Fibroblast of pulmonary artery (primary cell): ENCODE results near the gene RDH11.

ENCODE experiments used
- DNase-seq: peaks from one replicate; pipeline ENCODE4 v3.0.0-alpha.2; 2010; ENCODE audit warnings: low read depth
- H3K4me3 ChIP-seq: replicated peaks from 2 replicates; pipeline ENCODE4 v1.5.1; 2011; ENCODE audit warnings: low read depth, mild to moderate bottlenecking, control low read depth, low read length, moderate library complexity
- TF ChIP-seq, protein P1 (sequence below): IDR thresholded peaks from 2 replicates; pipeline ENCODE4 v1.5.1; 2011; ENCODE audit warnings: mild to moderate bottlenecking, control low read depth, low read length, inconsistent platforms; ENCODE audit errors: missing control alignments

Gene RDH11

DNA sequence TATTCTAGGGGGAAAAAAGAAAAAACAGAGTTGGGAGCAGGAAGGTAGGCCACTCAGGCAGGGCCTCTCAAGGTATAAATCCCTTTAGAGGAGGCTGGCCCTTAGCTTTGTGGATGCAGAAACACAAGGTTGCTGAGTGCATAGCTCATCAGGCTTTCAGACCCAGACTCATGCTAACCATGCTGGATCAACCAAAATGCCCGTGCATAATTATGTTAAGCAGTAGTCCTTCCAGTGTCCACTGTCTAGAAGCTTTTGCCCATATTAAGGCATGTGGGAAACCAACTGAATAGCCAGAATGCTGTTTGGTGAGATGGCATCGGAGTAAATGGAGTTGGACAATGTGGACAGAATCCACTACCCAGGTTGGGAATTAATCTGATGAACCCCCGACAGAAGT is 56.9 kb downstream of the RDH11 start:
- TF ChIP-seq, protein P1, sequence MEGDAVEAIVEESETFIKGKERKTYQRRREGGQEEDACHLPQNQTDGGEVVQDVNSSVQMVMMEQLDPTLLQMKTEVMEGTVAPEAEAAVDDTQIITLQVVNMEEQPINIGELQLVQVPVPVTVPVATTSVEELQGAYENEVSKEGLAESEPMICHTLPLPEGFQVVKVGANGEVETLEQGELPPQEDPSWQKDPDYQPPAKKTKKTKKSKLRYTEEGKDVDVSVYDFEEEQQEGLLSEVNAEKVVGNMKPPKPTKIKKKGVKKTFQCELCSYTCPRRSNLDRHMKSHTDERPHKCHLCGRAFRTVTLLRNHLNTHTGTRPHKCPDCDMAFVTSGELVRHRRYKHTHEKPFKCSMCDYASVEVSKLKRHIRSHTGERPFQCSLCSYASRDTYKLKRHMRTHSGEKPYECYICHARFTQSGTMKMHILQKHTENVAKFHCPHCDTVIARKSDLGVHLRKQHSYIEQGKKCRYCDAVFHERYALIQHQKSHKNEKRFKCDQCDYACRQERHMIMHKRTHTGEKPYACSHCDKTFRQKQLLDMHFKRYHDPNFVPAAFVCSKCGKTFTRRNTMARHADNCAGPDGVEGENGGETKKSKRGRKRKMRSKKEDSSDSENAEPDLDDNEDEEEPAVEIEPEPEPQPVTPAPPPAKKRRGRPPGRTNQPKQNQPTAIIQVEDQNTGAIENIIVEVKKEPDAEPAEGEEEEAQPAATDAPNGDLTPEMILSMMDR: no peak

DNA sequence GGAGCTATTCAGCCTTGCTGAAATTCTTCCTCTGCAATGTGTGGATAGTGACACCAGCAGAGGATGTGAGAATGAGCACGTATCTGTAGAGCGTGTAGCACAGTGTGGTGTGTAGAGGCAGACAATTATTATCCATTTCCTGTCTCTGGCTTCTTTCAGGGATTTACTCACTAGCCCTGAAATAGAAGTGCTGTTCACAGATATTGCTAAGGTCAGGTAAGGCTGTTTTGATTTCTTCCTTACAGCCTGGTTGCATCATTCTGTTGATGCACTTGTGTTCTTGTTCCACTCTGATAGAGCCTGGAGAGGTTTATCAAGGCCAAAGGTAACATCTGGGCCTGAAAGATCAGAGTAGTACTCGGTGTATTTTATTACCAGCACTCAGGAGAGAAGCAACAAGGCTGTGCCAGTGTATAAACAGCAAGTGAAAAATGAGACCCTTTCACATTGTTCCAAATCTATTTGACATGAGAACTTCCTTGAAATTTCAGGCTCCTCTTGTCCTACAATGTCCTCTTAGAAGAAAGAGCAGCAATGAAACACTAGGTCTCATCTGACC is 59.1 kb downstream of the RDH11 start:
- TF ChIP-seq, protein P1: no peak
- H3K4me3 ChIP-seq: no peak overlapping the region
- DNase-seq: no peak

More for the DNA sequence above, 56.9 kb downstream of the RDH11 start:
- H3K4me3 ChIP-seq: no peak overlapping the region
- no peak for DNase-seq

GRCh38 chr14:67633451-67634147 is 62.0 kb downstream of the RDH11 start:
- H3K4me3 ChIP-seq: no peak overlapping the region
- no peak for DNase-seq
- TF ChIP-seq, protein P1: no peak

DNA sequence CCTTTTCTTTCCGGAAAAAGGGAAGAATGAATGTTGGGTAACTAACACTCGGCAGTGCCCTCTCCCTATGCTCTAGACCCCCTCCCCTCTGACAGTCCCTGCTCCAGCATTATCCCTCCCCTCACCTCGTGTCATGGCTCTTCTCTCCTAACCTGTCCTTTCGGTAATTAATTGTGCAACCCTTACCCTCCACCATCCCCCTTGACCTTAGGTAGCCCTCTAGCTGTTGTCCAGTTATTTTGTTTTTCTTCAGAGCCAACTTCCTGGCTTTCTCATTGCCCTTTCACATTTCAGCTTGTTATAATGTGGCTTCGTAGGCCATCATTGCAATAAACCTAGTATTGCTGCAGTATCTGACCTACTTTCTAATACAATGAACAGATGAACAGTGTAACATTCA is 64.6 kb downstream of the RDH11 start:
- H3K4me3 ChIP-seq: no peak overlapping the region
- no peak for DNase-seq
- TF ChIP-seq, protein P1: no peak

DNA sequence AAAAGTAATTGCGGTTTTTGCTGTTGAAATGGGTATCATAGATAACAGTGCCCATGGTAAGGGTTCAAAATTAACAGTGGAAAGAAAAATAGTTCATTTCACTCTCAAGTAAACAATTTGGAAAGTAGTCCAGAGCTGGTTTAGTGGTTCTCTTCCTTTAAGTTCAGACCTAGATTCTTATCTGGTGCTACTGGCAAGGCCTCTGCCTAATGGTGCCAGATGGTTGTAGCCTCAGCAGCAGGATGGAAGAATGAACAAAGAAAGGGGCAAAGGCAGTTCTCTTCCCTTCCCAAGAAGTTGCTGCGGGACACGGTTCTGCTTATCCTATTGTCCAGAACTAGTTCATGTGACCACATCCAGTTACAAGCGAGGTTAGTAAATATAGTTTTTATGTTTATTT is 65.4 kb downstream of the RDH11 start:
- H3K4me3 ChIP-seq: no peak overlapping the region
- TF ChIP-seq, protein P1: no peak
- DNase-seq: no peak

DNA sequence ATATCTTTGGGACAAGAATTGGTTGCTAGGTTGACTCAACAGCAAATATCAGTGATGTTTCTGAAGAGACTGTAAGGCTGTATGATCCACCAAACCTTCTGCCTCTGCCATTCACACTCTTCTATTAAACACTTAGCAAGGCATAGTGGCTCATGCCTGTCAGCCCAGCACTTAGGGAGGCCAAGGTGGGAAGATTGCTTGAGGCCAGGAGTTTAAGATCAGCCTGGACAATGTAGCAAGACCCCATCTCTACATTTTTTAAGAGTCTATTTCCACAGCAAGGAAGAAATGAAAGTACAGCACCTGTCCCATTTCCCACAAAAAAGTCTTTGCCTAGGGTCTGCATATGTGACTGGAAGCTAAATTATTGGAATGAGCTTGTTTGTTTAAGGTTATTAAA is 68.0 kb downstream of the RDH11 start:
- no peak for DNase-seq
- H3K4me3 ChIP-seq: no peak overlapping the region
- TF ChIP-seq, protein P1: no peak
